HepG2 (cell line): ENCODE measurements around the gene SLC39A3. TPM values are rescaled to one million over a fixed set of nuclear protein-coding genes. Genes with fewer than 3 reads are reported as not detected.

Experiments
- AHDC1 ChIP-seq: sonication (generic); formaldehyde crosslinking; IDR thresholded peaks from 2 replicates; pipeline ENCODE4 v1.5.1; 2020; ENCODE audit warnings: mild to moderate bottlenecking, missing genetic modification reagents, borderline replicate concordance
- CENPX ChIP-seq: sonication (generic); formaldehyde crosslinking; IDR thresholded peaks from 2 replicates; pipeline ENCODE4 v1.9.0; 2021; ENCODE audit warnings: mild to moderate bottlenecking, missing genetic modification reagents, moderate library complexity
- CREB1 ChIP-seq, 2 experiments: fragments of 450-650 bp in 1 of 2; IDR thresholded peaks; 2 replicates each; pipeline ENCODE4 v1.6.1; 2016 to 2017; ENCODE audit warnings: control low read depth in 1 of 2, mild to moderate bottlenecking in 1 of 2, missing compliant biosample characterization in 1 of 2, missing genetic modification characterization in 1 of 2
- GABPB1 ChIP-seq: IDR thresholded peaks from 2 replicates; pipeline ENCODE4 v1.6.1; 2016; ENCODE audit warnings: mild to moderate bottlenecking, missing genetic modification reagents, moderate library complexity, missing compliant biosample characterization
- HCFC1 ChIP-seq: fragments of 150-350 bp; IDR thresholded peaks from 2 replicates; pipeline ENCODE4 v1.6.1; 2014; ENCODE audit warnings: low read depth, low read length
- HNRNPLL ChIP-seq: fragments of 200-400 bp; formaldehyde crosslinking; IDR thresholded peaks from 2 replicates; pipeline ENCODE4 v1.6.1; 2017; ENCODE audit warnings: mild to moderate bottlenecking, low read depth, low read length; ENCODE audit not compliant: poor library complexity, severe bottlenecking
- HOXD1 ChIP-seq: sonication (generic); formaldehyde crosslinking; IDR thresholded peaks from 2 replicates; pipeline ENCODE4 v1.5.0; 2020; ENCODE audit warnings: missing genetic modification reagents
- KDM1A ChIP-seq: IDR thresholded peaks from 2 replicates; pipeline ENCODE4 v1.6.1; 2016; ENCODE audit warnings: missing compliant biosample characterization
- KLF11 ChIP-seq: IDR thresholded peaks from 2 replicates; pipeline ENCODE4 v1.6.1; 2016; ENCODE audit warnings: missing compliant biosample characterization
- MXD4 ChIP-seq: IDR thresholded peaks from 2 replicates; pipeline ENCODE4 v1.6.1; 2016; ENCODE audit warnings: mild to moderate bottlenecking, missing biosample characterization, missing genetic modification reagents
- NCOR1 ChIP-seq: fragments of 200-600 bp; sonication (generic); IDR thresholded peaks from 2 replicates; pipeline ENCODE4 v1.7.0; 2017; ENCODE audit warnings: antibody characterized with exemption, low read length, borderline replicate concordance
- RFX3 ChIP-seq: IDR thresholded peaks from 2 replicates; pipeline ENCODE4 v1.6.1; 2016; ENCODE audit warnings: missing biosample characterization, missing genetic modification reagents
- WIZ ChIP-seq: sonication (generic); formaldehyde crosslinking; IDR thresholded peaks from 2 replicates; pipeline ENCODE4 v1.5.1; 2020; ENCODE audit warnings: mild to moderate bottlenecking, missing genetic modification reagents
- XBP1 ChIP-seq: sonication (generic); formaldehyde crosslinking; IDR thresholded peaks from 2 replicates; pipeline ENCODE4 v1.5.0; 2020; ENCODE audit warnings: missing genetic modification reagents
- ZMYM3 ChIP-seq: sonication (generic); formaldehyde crosslinking; IDR thresholded peaks from 2 replicates; pipeline ENCODE4 v1.5.1; 2020; ENCODE audit warnings: mild to moderate bottlenecking, missing genetic modification reagents
- ZNF20 ChIP-seq: sonication (generic); formaldehyde crosslinking; IDR thresholded peaks from 2 replicates; pipeline ENCODE4 v1.4.0; 2020; ENCODE audit warnings: mild to moderate bottlenecking, moderate library complexity, missing genetic modification reagents
- ZNF263 ChIP-seq: sonication (generic); formaldehyde crosslinking; IDR thresholded peaks from 2 replicates; pipeline ENCODE4 v1.4.0; 2020; ENCODE audit warnings: missing genetic modification reagents
- ZNF550 ChIP-seq: sonication (generic); formaldehyde crosslinking; IDR thresholded peaks from 2 replicates; pipeline ENCODE4 v1.4.0; 2020; ENCODE audit warnings: mild to moderate bottlenecking, missing genetic modification reagents, borderline replicate concordance
- ZNF768 ChIP-seq: sonication (generic); formaldehyde crosslinking; IDR thresholded peaks from 2 replicates; pipeline ENCODE4 v1.4.0; 2020; ENCODE audit warnings: missing genetic modification reagents
- ZNF800 ChIP-seq: sonication (generic); formaldehyde crosslinking; IDR thresholded peaks from 2 replicates; pipeline ENCODE4 v1.4.0; 2020; ENCODE audit warnings: missing genetic modification reagents
- polyA plus RNA-seq, 8 experiments: library from polyadenylated mRNA; depleted of rRNA in 3 of 8; stranded (reverse) in 7 of 8; unstranded in 1 of 8; fragments of >200 nt; fragmentation: Illumina TruSeq in 4 of 8; extraction: Trizol in 4 of 8; gene quantifications; 2 replicates each; pipeline versions ENCODE4 v1.2.1 to v1.2.3, GENCODE V29; 2011 to 2016; ENCODE audit warnings: low read depth in 4 of 8, missing spikeins in 1 of 8, mixed read lengths in 1 of 8; ENCODE audit not compliant: insufficient read depth in 1 of 8
- total RNA-seq, 5 experiments: library from RNA; depleted of rRNA; stranded (reverse); fragments of >200 nt; fragmentation: Illumina TruSeq; extraction: Trizol; gene quantifications; 2 replicates each; pipeline ENCODE4 v1.2.3, GENCODE V29; 2016; ENCODE audit warnings: low read depth in 1 of 5
- TF ChIP-seq, protein P1 (sequence below): fragments of 450-650 bp; IDR thresholded peaks from 2 replicates; pipeline ENCODE4 v1.6.1; 2016

The SLC39A3 gene
- total and polyA plus RNA-seq, 2 of the 13 experiments (the other 11 are each of a cell fraction or from before 2014, with no cell fraction given): 33.6 to 41.6 TPM

- TF ChIP-seq HOXD1 (CRISPR knock-in tag) (peak; percentile 87), CENPX (CRISPR knock-in tag) (no peak), ZNF263 (CRISPR knock-in tag) (peak; percentile 80), HCFC1 (peak; percentile 84), ZNF550 (CRISPR knock-in tag) (no peak), RFX3 (CRISPR knock-in tag) (peak; percentile 44; the same call in 1 of the 2 replicates), XBP1 (CRISPR knock-in tag) (peak; percentile 90; the same call in 1 of the 2 replicates), ZNF768 (peak; percentile 89; the same call in 1 of the 2 replicates), GABPB1 (CRISPR knock-in tag) (peak; percentile 97), CREB1 (IDR thresholded peaks at IDR 0.05) (peak; percentile 62), CREB1 (CRISPR knock-in tag; IDR thresholded peaks at IDR 0.05) (peak; percentile 85), ZNF20 (CRISPR knock-in tag) (0 out of 2 replicates have a peak, but pooled peaks have one; percentile 83), ZMYM3 (CRISPR knock-in tag) (peak; percentile 46), NCOR1 (peak; percentile 47; the same call in 1 of the 2 replicates), MXD4 (CRISPR knock-in tag) (peak; percentile 97), WIZ (CRISPR knock-in tag) (peak; percentile 99), KDM1A (CRISPR knock-in tag) (peak; percentile 41; the same call in 1 of the 2 replicates), HNRNPLL (peak; percentile 73), AHDC1 (CRISPR knock-in tag) (peak; percentile 50), KLF11 (CRISPR knock-in tag) (peak; percentile 99), ZNF800 (CRISPR knock-in tag) (peak; percentile 71; the same call in 1 of the 2 replicates)
- TF ChIP-seq, protein P1, sequence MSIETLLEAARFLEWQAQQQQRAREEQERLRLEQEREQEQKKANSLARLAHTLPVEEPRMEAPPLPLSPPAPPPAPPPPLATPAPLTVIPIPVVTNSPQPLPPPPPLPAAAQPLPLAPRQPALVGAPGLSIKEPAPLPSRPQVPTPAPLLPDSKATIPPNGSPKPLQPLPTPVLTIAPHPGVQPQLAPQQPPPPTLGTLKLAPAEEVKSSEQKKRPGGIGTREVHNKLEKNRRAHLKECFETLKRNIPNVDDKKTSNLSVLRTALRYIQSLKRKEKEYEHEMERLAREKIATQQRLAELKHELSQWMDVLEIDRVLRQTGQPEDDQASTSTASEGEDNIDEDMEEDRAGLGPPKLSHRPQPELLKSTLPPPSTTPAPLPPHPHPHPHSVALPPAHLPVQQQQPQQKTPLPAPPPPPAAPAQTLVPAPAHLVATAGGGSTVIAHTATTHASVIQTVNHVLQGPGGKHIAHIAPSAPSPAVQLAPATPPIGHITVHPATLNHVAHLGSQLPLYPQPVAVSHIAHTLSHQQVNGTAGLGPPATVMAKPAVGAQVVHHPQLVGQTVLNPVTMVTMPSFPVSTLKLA: 0 out of 2 replicates have a peak, but pooled peaks have one; percentile 33
Measured at GRCh38 chr19:2739602-2740313, at the start of gene SLC39A3 (continued).
